B cell (primary cell): ENCODE results near the gene CCNO. TPM values are rescaled to one million over a fixed set of nuclear protein-coding genes. Genes with fewer than 3 reads are reported as not detected.

ENCODE experiments used
- polyA plus RNA-seq: library from polyadenylated mRNA; depleted of rRNA; stranded (reverse); fragments of >200 nt; gene quantifications from 2 replicates; pipeline ENCODE4 v1.2.3, GENCODE V29; 2012
- total RNA-seq, 2 donors: library from RNA; stranded (reverse); fragments of 120-200 nt in 1 of 2; gene quantifications; 1 replicate in 1 of 2; 2 replicates in 1 of 2; pipeline versions ENCODE4 v1.2.3 to v1.2.4, GENCODE V29; 2013 to 2022

CCNO gene
- total and polyA plus RNA-seq, 2 donors (not counting 1 experiment from before 2014, with no cell fraction given) = not detected

Other genes with a start within 250 kb of the CCNO start
- not detected in 2 replicates for gene ESM1, start 248.0 kb downstream of the CCNO start, total RNA-seq
- gene ESM1, start 248.0 kb downstream of the CCNO start, polyA plus RNA-seq = not detected in 2 replicates
- not detected in 2 replicates for gene GZMK, start 209.4 kb downstream of the CCNO start, total RNA-seq
- gene GZMK, start 209.4 kb downstream of the CCNO start, polyA plus RNA-seq = 0.16 and 0.21 TPM in 2 replicates
- gene GZMA, start 131.0 kb downstream of the CCNO start, total RNA-seq = 0.58 TPM in 1 of 2 replicates, not detected in the other
- 1.0 and 1.4 TPM in 2 replicates for gene GZMA, start 131.0 kb downstream of the CCNO start, polyA plus RNA-seq
- not detected in 2 replicates for gene GPX8, start 73.4 kb downstream of the CCNO start, total RNA-seq
- not detected in 2 replicates for gene GPX8, start 73.4 kb downstream of the CCNO start, polyA plus RNA-seq
- gene CDC20B, start 60.4 kb downstream of the CCNO start, total RNA-seq = not detected in 2 replicates
- gene CDC20B, start 60.4 kb downstream of the CCNO start, polyA plus RNA-seq = 0.09 TPM in 1 of 2 replicates, not detected in the other
- not detected in 2 replicates for gene MCIDAS, start 6.3 kb downstream of the CCNO start, total RNA-seq
- gene MCIDAS, start 6.3 kb downstream of the CCNO start, polyA plus RNA-seq = not detected in 2 replicates
- 17.9 and 18.1 TPM in 2 replicates for gene DHX29, start 74.1 kb upstream of the CCNO start, total RNA-seq
- 3.9 TPM in 2 replicates for gene DHX29, start 74.1 kb upstream of the CCNO start, polyA plus RNA-seq
- 91.7 and 94.0 TPM in 2 replicates for gene MTREX, start 74.4 kb upstream of the CCNO start, total RNA-seq
- 7.9 and 14.5 TPM in 2 replicates for gene MTREX, start 74.4 kb upstream of the CCNO start, polyA plus RNA-seq